HUES64 (cell line): ENCODE results near the gene DISC1.
"Not testable (repeated sequence)": the region's sequence is repeated elsewhere in the genome, so short reads cannot be mapped to it uniquely, and the experiment has no call there.

Experiments used
- H3K27ac ChIP-seq: 2 replicates; pipeline ENCODE4 v1.7.0; 2013; ENCODE audit warnings: low read depth, low read length, inconsistent platforms
- H3K27me3 ChIP-seq: 2 replicates; pipeline ENCODE4 v1.6.1; 2013; ENCODE audit warnings: mild to moderate bottlenecking, low read length; ENCODE audit not compliant: insufficient read depth
- H3K36me3 ChIP-seq: 2 replicates; pipeline ENCODE4 v1.6.1; 2013; ENCODE audit warnings: mild to moderate bottlenecking, low read length; ENCODE audit not compliant: insufficient read depth
- H3K4me1 ChIP-seq: 2 replicates; pipeline ENCODE4 v1.6.1; 2013; ENCODE audit warnings: mild to moderate bottlenecking, low read length, moderate library complexity; ENCODE audit not compliant: insufficient read depth
- H3K4me3 ChIP-seq: 2 replicates; pipeline ENCODE4 v1.5.1; 2013; ENCODE audit warnings: mild to moderate bottlenecking, low read length, moderate library complexity
- H3K9ac ChIP-seq: 2 replicates; pipeline ENCODE4 v1.6.1; 2013; ENCODE audit warnings: mild to moderate bottlenecking, low read depth, low read length
- H3K9me3 ChIP-seq: 2 replicates; pipeline ENCODE4 v1.6.1; 2013; ENCODE audit warnings: low read depth, low read length; ENCODE audit not compliant: insufficient read depth
- WGBS: fragments of 150-250, 120-280 bp; methylation state at CpG from one replicate; pipeline ENCODE4 v1.1.7; 2013; ENCODE audit warnings: missing lambda C conversion rate; 5-methylcytosine and 5-hydroxymethylcytosine counted together

The DISC1 gene

DNA sequence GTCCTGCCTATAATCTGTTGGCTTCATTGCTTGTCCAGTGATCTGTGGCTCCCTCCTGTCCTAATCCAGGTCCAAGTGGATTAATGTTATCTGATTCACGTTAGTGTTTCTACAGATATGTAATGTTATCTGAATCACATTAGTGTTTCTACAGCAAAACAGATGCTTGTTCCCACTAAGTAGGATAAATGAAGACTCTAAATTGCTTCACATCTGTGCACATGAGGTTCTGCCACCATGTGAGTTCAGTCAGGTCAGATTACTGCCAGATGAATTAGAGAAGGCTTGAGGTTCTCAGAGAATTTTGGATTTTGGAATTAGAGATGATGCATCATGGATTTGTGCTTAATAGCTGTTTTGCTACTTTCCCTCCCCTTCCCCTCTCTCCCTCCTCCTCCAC is 13.2 kb downstream of the DISC1 start:
- WGBS = 100% methylated on average over 1 of the region's 1 CpG
- Histone ChIP-seq H3K4me3 (no peak overlapping the region), H3K27ac (no peak overlapping the region), H3K9me3 (no peaks in the 10 kb centered on the region), H3K27me3 (no peaks in the 10 kb centered on the region), H3K9ac (no peak overlapping the region), H3K4me1 (peaks cover 3% of the 10 kb centered on the region; the same call in 1 of the 2 replicates), H3K36me3 (no peaks in the 10 kb centered on the region)

DNA sequence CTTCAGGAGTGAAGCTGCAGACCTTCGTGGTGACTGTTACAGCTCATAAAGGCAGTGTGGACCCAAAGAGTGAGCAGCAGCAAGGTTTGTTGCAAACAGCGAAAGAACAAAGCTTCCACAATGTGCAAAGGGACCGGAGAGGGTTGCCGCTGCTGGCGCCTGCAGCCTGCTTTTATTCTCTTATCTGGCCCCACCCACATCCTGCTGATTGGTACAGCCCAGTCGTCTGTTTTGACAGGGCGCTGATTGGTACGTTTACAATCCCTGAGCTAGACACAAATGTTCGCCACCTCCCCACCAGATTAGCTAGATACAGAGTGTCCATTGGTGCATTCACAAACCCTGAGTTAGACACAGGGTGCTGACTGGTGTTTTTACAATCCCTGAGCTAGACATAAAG is 14.9 kb downstream of the DISC1 start:
- not testable (repeated sequence) for H3K4me1 ChIP-seq

DNA sequence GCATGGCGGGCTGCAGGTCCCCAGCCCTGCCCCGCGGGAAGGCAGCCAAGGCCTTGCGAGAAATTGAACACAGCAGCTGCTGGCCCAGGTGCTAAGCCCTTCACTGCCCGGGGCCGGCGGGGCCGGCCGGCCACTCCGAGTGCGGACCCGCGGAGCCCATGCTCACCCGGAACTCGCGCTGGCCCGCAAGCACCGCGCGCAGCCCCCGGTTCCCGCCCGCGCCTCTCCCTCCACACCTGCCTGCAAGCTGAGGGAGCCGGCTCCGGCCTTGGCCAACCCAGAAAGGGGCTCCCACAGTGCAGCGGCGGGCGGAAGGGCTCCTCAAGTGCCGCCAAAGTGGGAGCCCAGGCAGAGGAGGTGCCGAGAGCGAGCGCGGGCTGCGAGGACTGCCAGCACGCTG is 15.5 kb downstream of the DISC1 start:
- not testable (repeated sequence) for H3K36me3 ChIP-seq, H3K27ac ChIP-seq, H3K4me3 ChIP-seq, H3K9me3 ChIP-seq, H3K4me1 ChIP-seq, H3K27me3 ChIP-seq, H3K9ac ChIP-seq
- WGBS = 96% methylated on average over 36 of the region's 36 CpGs

More for the DNA sequence above, 14.9 kb downstream of the DISC1 start:
- H3K27ac ChIP-seq, H3K36me3 ChIP-seq, H3K9ac ChIP-seq, H3K4me3 ChIP-seq, H3K9me3 ChIP-seq, H3K27me3 ChIP-seq: not testable (repeated sequence)
- 91% methylated on average over 9 of the region's 9 CpGs for WGBS

DNA sequence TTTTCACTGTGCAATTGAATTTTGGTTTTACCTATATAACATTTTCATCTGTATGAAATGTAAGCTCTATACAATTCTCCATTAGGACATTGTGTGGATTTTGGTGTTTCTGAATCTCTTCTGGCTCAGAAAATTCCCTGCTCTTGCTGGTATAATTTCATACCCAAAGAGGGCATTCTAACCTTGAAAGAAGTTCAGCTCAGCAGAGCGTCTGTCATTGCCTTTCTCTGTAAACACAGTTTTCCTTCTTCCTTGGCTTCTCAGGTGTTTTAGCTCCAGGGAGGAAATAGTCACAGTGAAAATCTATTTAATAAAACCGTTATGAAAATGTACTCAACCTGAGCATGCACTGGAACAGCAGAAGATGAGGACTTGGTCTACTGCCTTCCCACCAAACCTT is 16.0 kb downstream of the DISC1 start:
- H3K4me1 ChIP-seq = no peaks in the 10 kb centered on the region
- H3K9me3 ChIP-seq = no peaks in the 10 kb centered on the region
- H3K27me3 ChIP-seq = no peaks in the 10 kb centered on the region
- WGBS = 96% methylated on average over 2 of the region's 2 CpGs
- H3K4me3 ChIP-seq = no peak overlapping the region
- H3K9ac ChIP-seq = no peak overlapping the region
- no peak overlapping the region for H3K27ac ChIP-seq
- H3K36me3 ChIP-seq = no peaks in the 10 kb centered on the region

DNA sequence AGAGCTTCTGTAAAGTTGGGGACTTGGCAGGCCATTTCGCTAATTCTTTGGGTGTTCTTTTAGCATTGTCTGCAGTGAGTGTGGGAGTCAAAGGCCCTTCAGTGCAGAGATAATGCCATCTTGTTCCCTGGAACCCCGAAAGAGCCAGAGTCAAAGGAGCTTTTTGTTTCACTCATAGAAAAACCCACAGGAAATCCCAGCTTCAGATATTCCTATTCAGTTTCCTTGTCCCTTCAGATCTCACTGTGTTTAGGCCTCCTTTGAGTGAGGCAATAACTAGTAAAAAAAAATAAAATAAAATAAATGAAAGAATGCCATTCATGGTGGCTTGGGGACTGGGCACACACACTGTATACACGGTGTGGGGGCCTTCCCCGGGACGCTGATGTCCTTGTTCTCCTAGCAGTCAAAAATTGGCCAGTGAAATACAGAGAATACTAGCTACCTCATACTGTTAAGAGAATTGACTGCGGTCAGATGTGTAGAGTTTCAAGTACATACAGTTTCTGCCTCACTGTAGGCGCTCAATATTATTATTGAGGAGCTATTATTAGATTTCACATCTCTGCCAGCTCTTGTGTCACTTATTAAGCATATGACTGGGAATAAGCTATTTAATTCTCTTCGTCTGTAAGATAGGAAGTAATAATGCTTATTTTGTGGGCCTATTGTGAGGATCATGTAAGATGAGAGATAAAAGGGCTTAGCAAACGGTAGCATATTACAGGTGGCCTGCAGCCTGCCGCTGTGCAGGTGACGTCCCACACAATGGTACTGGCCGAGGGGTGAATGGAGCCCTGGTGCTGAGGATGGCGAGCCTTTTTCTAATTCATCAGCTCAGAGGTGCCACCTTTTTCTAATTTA is 16.7 kb downstream of the DISC1 start:
- Histone ChIP-seq H3K27ac (no peak overlapping the region), H3K9ac (no peak overlapping the region), H3K27me3 (no peaks in the 10 kb centered on the region), H3K4me1 (no peaks in the 10 kb centered on the region), H3K36me3 (no peaks in the 10 kb centered on the region), H3K4me3 (no peak overlapping the region), H3K9me3 (no peaks in the 10 kb centered on the region)
- 91% methylated on average over 11 of the region's 13 CpGs for WGBS

DNA sequence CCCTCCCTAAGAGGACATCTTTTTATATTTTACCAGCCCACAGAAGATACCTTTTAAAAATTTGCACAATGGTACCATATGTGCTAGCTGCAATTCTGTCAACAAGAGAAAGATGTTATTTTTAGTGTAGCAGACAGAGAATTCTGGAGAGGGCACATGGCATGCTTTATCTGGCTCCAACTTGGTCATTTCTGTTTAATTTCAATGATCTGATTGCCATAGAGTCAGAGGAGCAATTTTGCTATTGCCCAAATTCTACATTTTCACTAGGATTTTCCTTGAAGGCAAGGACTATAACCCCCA is 17.3 kb downstream of the DISC1 start:
- Histone ChIP-seq H3K27ac (no peak overlapping the region), H3K9ac (no peak overlapping the region), H3K36me3 (no peaks in the 10 kb centered on the region), H3K9me3 (no peaks in the 10 kb centered on the region), H3K4me3 (no peak overlapping the region), H3K27me3 (no peaks in the 10 kb centered on the region), H3K4me1 (no peaks in the 10 kb centered on the region)

DNA sequence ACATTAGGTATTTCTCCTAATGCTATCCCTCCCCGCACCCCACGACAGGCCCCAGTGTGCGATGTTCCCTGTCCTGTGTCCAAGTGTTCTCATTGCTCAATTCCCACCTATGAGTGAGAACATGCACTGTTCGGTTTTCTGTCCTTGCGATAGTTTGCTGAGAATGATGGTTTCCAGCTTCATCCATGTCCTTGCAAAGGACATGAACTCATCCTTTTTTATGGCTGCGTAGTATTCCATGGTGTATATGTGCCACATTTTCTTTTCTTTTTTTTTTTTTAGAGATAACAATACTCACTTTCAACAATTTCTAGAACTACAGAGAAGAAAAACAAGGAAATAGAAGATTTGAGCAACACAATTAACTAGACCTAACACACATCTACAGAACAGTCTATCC is 19.0 kb downstream of the DISC1 start:
- not testable (repeated sequence) for H3K27me3 ChIP-seq, H3K27ac ChIP-seq, H3K4me1 ChIP-seq, H3K4me3 ChIP-seq, H3K9ac ChIP-seq, H3K9me3 ChIP-seq, H3K36me3 ChIP-seq
- 96% methylated on average over 5 of the region's 6 CpGs for WGBS

DNA sequence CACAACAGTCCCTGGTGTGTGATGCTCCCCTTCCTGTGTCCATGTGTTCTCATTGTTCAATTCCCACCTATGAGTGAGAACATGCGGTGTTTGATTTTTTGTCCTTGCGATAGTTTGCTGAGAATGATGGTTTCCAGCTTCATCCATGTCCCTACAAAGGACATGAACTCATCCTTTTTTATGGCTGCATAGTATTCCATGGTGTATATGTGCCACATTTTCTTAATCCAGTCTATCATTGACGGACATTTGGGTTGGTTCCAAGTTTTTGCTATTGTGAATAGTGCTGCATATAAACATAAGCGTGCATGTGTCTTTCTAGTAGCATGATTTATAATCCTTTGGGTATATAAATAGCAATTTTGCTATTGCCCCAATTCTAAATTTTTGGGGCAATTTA is 19.6 kb downstream of the DISC1 start:
- 90% methylated on average over 2 of the region's 4 CpGs for WGBS
- H3K4me3 ChIP-seq, H3K9me3 ChIP-seq, H3K36me3 ChIP-seq, H3K4me1 ChIP-seq, H3K9ac ChIP-seq, H3K27ac ChIP-seq, H3K27me3 ChIP-seq: not testable (repeated sequence)

DNA sequence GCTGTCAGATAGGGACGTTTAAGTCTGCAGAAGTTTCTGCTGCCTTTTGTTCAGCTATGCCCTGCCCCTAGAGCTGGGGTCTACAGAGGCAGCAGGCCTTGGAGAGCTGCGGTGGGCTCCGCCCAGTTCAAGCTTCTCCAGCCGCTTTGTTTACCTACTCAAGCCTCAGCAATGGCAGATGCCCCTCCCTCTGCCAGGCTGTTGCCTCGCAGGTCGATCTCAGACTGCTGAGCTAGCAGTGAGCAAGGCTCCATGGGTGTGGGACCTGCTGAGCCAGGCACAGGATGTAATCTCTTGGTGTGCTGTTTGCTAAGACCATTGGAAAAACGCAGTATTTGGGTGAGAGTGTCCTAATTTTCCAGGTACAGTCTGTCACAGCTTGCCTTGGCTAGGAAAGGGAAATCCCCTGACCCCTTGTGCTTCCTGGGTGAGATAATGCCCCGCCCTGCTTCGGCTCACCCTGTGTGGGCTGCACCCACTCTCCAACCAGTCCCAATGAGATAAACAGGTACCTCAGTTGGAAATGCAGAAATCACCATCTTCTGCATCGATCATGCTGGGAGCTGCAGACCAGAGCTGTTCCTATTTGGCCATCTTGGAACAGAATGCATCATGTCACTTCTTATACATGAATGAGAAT is 25.2 kb downstream of the DISC1 start:
- H3K36me3 ChIP-seq, H3K27me3 ChIP-seq, H3K9me3 ChIP-seq, H3K27ac ChIP-seq, H3K4me3 ChIP-seq, H3K4me1 ChIP-seq, H3K9ac ChIP-seq: not testable (repeated sequence)
- WGBS = 67% methylated on average over 10 of the region's 10 CpGs

DNA sequence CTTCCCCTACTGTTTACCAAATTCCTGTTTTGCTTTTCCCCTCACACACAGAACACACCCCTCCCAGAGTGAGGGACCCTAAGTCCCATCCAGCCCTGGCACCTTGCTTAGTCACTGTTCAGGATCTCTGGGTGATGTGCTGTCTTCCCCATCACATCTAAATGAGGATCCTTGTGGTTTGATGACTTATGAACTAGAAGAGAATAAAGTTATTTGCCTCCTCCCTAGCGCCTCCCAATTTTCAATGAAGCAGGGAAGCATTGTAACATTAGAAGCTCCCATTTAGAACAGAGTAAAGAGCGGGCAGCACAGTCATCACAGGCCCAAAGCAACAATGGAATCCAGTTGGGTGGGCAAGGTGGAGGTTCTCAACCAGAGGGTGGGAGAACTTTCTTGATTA is 27.0 kb downstream of the DISC1 start:
- Histone ChIP-seq H3K9ac (no peak overlapping the region), H3K4me3 (no peak overlapping the region), H3K4me1 (no peaks in the 10 kb centered on the region), H3K27ac (no peak overlapping the region), H3K9me3 (no peaks in the 10 kb centered on the region), H3K27me3 (no peaks in the 10 kb centered on the region), H3K36me3 (no peaks in the 10 kb centered on the region)
- WGBS = 93% methylated on average over 2 of the region's 2 CpGs

DNA sequence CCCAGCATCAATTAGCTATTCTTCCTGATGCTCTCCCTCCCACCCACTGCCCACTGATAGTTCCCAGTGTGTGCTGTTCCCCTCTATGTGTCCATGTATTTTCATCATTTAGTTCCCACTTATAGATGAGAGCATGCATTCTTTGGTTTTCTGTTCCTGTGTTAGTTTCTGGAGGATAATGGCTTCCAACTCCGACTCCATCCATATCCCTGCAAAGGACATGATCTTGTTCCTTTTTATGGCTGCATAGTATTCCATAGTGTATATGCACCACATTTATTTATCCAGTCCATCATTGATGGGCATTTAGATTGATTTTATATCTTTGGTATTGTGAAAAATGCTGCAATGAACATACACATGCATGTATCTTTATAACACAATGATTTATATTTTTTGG is 30.2 kb downstream of the DISC1 start:
- H3K9ac ChIP-seq = no peak overlapping the region
- WGBS = no CpG with 5 or more reads among the region's 1 CpG

DNA sequence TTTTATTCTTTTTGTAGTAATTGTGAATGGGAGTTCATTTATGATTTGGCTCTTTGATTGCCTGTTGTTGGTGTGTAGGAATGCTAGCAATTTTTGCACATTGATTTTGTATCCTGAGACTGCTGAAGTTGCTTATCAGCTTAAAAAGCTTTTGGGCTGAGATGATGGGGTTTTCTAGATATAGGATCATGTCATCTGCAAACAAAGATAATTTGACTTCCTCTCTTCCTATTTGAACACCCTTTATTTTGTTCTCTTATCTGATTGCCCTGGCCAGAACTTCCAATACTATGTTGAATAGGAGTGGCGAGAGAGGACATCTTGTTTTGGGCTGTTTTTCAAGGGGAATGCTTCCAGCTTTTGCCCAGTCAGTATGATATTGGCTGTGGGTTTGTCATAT is 31.6 kb downstream of the DISC1 start:
- not testable (repeated sequence) for H3K4me1 ChIP-seq, H3K9ac ChIP-seq, H3K27me3 ChIP-seq, H3K4me3 ChIP-seq, H3K27ac ChIP-seq, H3K9me3 ChIP-seq, H3K36me3 ChIP-seq
- WGBS = 92% methylated on average over 1 of the region's 1 CpG

More for the DNA sequence above, 30.2 kb downstream of the DISC1 start:
- no peak overlapping the region for H3K27ac ChIP-seq
- H3K9me3 ChIP-seq = no peaks in the 10 kb centered on the region
- no peak overlapping the region for H3K4me3 ChIP-seq
- no peaks in the 10 kb centered on the region for H3K4me1 ChIP-seq
- no peaks in the 10 kb centered on the region for H3K27me3 ChIP-seq
- no peaks in the 10 kb centered on the region for H3K36me3 ChIP-seq
